GM12865 (cell line): Measurements from ENCODE around the gene OR10A3.

Experiments
- DNase-seq: peaks from one replicate; pipeline ENCODE4 v3.0.0; 2010; ENCODE audit warnings: low read depth
- H3K4me3 ChIP-seq: 2 replicates; pipeline ENCODE4 v1.5.1; 2011; ENCODE audit warnings: mild to moderate bottlenecking, low read depth, low read length, control low read depth
- CTCF ChIP-seq: IDR thresholded peaks from 2 replicates; pipeline ENCODE4 v1.5.1; 2011; ENCODE audit warnings: low read length, control low read depth, low read depth, inconsistent platforms; ENCODE audit not compliant: insufficient read depth; ENCODE audit errors: missing control alignments

Gene OR10A3

GRCh38 chr11:7903940-7904339 lies 37.6 kb downstream of the OR10A3 start:
- H3K4me3 ChIP-seq: no peak overlapping the region
- no peak for DNase-seq
- no peak for TF ChIP-seq CTCF

GRCh38 chr11:7901319-7901854 lies 40.1 kb downstream of the OR10A3 start:
- no peak for TF ChIP-seq CTCF
- no peak overlapping the region for H3K4me3 ChIP-seq
- DNase-seq: no peak

- no peak for DNase-seq
- H3K4me3 ChIP-seq: no peak overlapping the region
- TF ChIP-seq CTCF: no peak
Observed at GRCh38 chr11:7900686-7901085, 40.8 kb downstream of the OR10A3 start.

- DNase-seq: no peak
- no peak overlapping the region for H3K4me3 ChIP-seq
- no peak for TF ChIP-seq CTCF
Observed at GRCh38 chr11:7899418-7899817, 42.1 kb downstream of the OR10A3 start.

GRCh38 chr11:7898666-7899283 lies 42.7 kb downstream of the OR10A3 start:
- no peak for TF ChIP-seq CTCF
- no peak overlapping the region for H3K4me3 ChIP-seq
- peak; percentile 32 for DNase-seq

- DNase-seq: no peak
- no peak for TF ChIP-seq CTCF
Observed at GRCh38 chr11:7896009-7896785, 45.3 kb downstream of the OR10A3 start.

More at GRCh38 chr11:7896009-7896785, 45.3 kb downstream of the OR10A3 start:
- H3K4me3 ChIP-seq: no peak overlapping the region
